NT2/D1 (cell line): ENCODE data around the gene APIP.

Source experiments
- DNase-seq: peaks from one replicate; pipeline ENCODE4 v3.0.0-alpha.2; 2011; ENCODE audit warnings: low read depth, low spot score
- H3K27me3 ChIP-seq: 2 replicates; pipeline ENCODE4 v1.6.0; 2011; ENCODE audit warnings: mild to moderate bottlenecking; ENCODE audit not compliant: insufficient read length, insufficient read depth
- H3K36me3 ChIP-seq: 2 replicates; pipeline ENCODE4 v1.6.1; 2011; ENCODE audit warnings: mild to moderate bottlenecking, low read length, mixed read lengths; ENCODE audit not compliant: insufficient read depth, insufficient read length
- H3K4me1 ChIP-seq: 2 replicates; pipeline ENCODE4 v1.5.1; 2011; ENCODE audit not compliant: insufficient read depth, insufficient read length
- H3K4me3 ChIP-seq: 2 replicates; pipeline ENCODE4 v1.5.1; 2011; ENCODE audit warnings: low read depth; ENCODE audit not compliant: insufficient read length
- H3K9ac ChIP-seq: 2 replicates; pipeline ENCODE4 v1.6.0; 2011; ENCODE audit warnings: low read depth; ENCODE audit not compliant: insufficient read length
- H3K9me3 ChIP-seq: 2 replicates; pipeline ENCODE4 v1.5.1; 2011; ENCODE audit warnings: mild to moderate bottlenecking, low read length; ENCODE audit not compliant: insufficient read depth
- SUZ12 ChIP-seq: IDR thresholded peaks from 2 replicates; pipeline ENCODE4 v1.6.1; 2011; ENCODE audit not compliant: insufficient read length, insufficient read depth; ENCODE audit errors: extremely low read depth
- YY1 ChIP-seq: IDR thresholded peaks from 2 replicates; pipeline ENCODE4 v1.6.1; 2011; ENCODE audit not compliant: insufficient read length, insufficient read depth
- ZNF274 ChIP-seq: IDR thresholded peaks from 2 replicates; pipeline ENCODE4 v1.6.1; 2011; ENCODE audit warnings: mild to moderate bottlenecking, low read depth, low read length

The APIP gene

DNA sequence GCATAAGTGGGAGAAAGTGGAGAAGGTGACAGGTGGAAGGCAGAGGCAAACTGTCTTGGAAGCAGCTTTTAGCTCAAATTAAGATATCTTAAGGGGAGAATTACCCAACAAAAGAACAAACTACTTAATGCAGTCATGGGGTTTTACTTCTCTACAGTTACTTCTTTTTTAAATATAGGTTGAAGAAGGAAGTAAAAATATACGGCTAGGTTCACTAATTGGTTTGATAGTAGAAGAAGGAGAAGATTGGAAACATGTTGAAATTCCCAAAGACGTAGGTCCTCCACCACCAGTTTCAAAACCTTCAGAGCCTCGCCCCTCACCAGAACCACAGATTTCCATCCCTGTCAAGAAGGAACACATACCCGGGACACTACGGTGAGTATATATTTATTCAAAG, 41.0 kb upstream of the APIP start:
- no peak for DNase-seq
- peaks cover 11% of the 10 kb centered on the region for H3K36me3 ChIP-seq
- no peaks in the 10 kb centered on the region for H3K9me3 ChIP-seq
- no peaks in the 10 kb centered on the region for H3K4me1 ChIP-seq
- no peak overlapping the region for H3K9ac ChIP-seq
- TF ChIP-seq YY1 (no peak), SUZ12 (no peak), ZNF274 (no peak)
- H3K4me3 ChIP-seq: no peak overlapping the region
- no peaks in the 10 kb centered on the region for H3K27me3 ChIP-seq

DNA sequence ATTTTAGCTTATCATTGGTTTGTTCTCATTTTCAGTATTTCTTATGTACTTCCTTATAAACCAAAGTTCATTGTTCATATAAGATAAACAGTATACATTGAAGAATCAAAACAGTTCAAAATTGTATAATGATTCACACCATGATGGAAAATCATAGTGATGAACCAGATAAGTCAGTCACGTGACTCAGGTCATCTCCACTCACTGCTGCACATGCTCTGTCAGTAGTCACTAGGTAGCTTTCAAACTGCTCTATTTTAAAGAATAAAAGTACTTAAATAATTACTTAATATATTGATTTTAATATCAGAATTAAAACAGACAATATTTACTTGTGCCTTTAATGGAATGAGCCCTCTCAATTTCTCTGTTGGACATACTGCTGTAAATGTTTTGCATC, 37.8 kb upstream of the APIP start:
- H3K27me3 ChIP-seq: no peaks in the 10 kb centered on the region
- no peak overlapping the region for H3K4me3 ChIP-seq
- TF ChIP-seq ZNF274: no peak
- TF ChIP-seq YY1: no peak
- no peaks in the 10 kb centered on the region for H3K4me1 ChIP-seq
- no peak overlapping the region for H3K9ac ChIP-seq
- H3K36me3 ChIP-seq: peaks cover 2% of the 10 kb centered on the region
- no peak for DNase-seq
- H3K9me3 ChIP-seq: no peaks in the 10 kb centered on the region

DNA sequence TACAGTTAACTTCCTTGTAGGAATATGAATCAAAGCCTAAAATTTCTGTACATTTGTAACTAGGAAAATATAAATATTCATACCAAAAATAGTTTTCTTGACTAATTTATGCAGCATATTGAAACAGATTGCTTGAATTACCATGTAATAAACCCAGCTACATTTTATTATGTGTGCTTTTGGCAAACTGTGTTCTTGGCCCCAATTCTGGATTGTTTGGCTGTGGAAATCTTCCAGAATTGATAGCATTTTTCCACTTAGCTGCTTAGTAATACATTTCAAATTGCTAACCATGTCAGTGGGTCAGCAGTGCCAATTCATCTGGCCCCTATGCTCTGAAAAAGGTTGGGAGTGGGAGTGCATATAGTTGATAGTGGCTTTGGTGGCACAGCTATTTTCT, 32.5 kb upstream of the APIP start:
- Histone ChIP-seq H3K27me3 (no peaks in the 10 kb centered on the region), H3K36me3 (peaks cover 3% of the 10 kb centered on the region), H3K9ac (no peak overlapping the region), H3K4me3 (no peak overlapping the region), H3K4me1 (no peaks in the 10 kb centered on the region), H3K9me3 (no peaks in the 10 kb centered on the region)
- TF ChIP-seq ZNF274: no peak
- no peak for TF ChIP-seq YY1
- TF ChIP-seq SUZ12: no peak
- no peak for DNase-seq

DNA sequence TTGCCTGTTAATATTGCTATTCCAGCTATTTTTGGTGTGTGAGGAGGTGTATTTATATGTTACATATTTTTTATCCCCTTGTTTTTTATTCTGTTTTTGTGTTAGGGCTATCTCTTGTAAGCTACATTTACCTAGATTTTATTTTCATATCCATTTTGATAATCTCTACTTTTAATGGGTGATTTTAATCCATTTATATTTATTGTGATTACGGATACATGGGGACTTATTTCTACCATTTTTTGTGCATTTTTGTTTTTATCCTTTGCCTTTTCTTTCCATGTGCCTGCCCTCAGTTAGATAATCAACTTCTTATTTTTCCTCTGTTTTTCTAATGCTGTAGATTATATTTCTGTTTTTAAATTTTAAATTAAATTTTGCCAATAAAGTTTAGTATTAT, 28.5 kb upstream of the APIP start:
- no peak for TF ChIP-seq ZNF274
- H3K4me1 ChIP-seq: no peaks in the 10 kb centered on the region
- no peaks in the 10 kb centered on the region for H3K9me3 ChIP-seq

DNA sequence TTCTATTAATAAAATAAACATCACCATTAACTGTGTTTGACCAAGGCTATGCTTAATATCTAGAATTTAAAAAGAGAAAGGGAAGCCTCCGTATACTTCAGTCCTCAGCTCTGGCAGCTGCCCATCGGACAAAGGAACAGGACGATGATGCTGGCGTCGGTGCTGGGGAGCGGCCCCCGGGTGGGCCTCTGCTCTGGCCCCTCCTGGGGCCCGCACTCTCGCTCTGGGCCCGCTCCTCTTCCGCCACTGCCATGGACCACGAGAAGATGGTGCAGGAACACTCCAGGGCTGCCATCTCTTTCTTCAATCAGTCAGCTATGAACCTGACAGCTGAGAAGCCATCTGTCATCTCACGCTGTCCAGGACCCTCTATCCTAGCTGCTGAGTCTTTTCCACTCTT, 25.5 kb upstream of the APIP start:
- TF ChIP-seq ZNF274: no peak
- Histone ChIP-seq H3K36me3 (peaks cover 5% of the 10 kb centered on the region), H3K9ac (no peak overlapping the region)

More for the DNA sequence above, 28.5 kb upstream of the APIP start:
- Histone ChIP-seq H3K36me3 (peaks cover 6% of the 10 kb centered on the region), H3K9ac (no peak overlapping the region), H3K4me3 (no peak overlapping the region), H3K27me3 (no peaks in the 10 kb centered on the region)
- no peak for DNase-seq

DNA sequence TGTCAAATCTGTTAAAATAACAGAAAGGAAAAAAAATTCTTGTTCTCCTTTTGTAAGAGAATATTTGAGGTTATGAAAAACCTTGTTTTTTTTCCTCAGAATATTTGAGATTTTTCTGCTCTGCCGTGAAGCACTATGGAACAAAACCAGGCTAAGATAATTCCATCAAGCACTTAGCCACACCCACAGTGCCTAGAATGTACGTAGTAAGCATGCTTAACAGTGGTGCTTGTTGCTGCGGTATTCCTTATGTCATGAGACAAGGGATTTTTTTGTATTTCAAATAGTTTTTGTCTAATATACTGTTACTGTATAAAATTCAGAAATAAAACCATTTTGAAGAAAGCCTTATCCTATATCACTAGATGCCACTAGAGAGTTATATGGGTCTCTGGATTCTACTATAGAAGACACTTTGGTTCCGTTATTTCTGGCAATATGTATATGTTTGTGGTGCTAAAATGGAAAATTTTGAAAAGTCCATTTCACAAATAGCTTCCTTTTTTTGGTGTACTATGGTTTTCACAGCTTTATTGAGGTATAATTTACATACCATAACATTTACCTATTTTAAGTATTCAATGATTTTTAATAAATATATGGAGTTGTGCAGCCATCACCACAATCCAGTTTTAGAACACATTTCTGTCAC, 24.0 kb upstream of the APIP start:
- TF ChIP-seq SUZ12 (no peak), YY1 (no peak)
- Histone ChIP-seq H3K27me3 (no peaks in the 10 kb centered on the region), H3K4me3 (no peak overlapping the region), H3K4me1 (no peaks in the 10 kb centered on the region), H3K9me3 (no peaks in the 10 kb centered on the region), H3K36me3 (peaks cover 3% of the 10 kb centered on the region), H3K9ac (no peak overlapping the region)
- DNase-seq: no peak

More for the DNA sequence above, 25.5 kb upstream of the APIP start:
- Histone ChIP-seq H3K9me3 (no peaks in the 10 kb centered on the region), H3K4me1 (no peaks in the 10 kb centered on the region), H3K4me3 (no peak overlapping the region), H3K27me3 (no peaks in the 10 kb centered on the region)
- no peak for DNase-seq

DNA sequence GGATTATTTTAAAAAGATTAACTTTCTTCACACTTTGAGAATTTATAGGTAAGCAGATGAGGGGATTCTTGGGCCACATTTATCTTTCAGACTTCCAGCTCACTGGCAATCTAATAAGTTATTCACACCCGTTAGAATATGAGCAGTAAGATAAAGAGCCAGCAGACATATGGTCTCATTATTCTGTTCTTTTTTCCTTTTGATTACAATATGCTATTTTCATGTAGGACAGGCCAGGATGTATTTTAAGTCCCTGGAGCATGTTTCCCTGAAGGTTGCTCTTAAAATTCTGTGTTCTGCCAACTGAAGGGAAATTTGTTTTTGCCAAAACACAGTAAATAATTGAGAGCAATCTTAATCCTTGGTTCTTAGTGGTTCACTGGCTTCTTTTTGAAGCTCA, 22.4 kb upstream of the APIP start:
- no peaks in the 10 kb centered on the region for H3K4me1 ChIP-seq
- no peak for DNase-seq
- no peak overlapping the region for H3K4me3 ChIP-seq
- TF ChIP-seq SUZ12 (no peak), ZNF274 (no peak), YY1 (no peak)
- H3K9ac ChIP-seq: no peak overlapping the region
- no peaks in the 10 kb centered on the region for H3K9me3 ChIP-seq
- H3K36me3 ChIP-seq: peaks cover 3% of the 10 kb centered on the region
- no peaks in the 10 kb centered on the region for H3K27me3 ChIP-seq

DNA sequence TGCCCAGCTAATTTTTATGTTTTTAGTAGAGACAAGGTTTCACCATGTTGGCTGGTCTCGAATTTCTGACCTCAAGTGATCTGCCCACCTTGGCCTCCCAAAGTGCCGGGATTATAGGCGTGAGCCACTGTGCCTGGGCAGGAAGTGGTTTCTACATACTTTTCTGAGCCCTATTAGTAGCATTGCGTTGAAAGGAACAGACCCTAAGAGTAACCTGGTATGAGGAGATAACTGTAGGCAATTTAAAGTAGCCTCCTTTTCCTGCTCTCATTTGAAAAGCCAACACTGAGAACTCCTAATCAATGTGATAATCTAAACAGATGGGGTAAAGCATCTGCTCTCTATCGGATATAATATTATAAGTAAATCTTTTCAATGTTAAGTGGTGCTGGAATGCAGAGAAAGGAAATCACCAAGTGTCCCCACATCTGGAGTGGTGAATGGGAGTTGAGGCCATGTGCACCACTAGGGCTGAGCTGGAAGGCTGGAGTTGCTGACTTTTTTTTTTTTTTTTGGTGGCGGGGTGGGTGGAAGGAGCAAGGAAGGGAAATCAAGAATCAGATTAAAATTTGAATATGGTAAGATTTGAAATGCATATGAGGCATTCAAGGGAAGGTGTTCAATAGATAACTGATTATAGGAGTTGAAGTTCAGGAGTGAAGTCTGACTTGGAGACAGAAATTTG, 20.9 kb upstream of the APIP start:
- H3K36me3 ChIP-seq: peaks cover 17% of the 10 kb centered on the region
- DNase-seq: no peak
- no peak for TF ChIP-seq SUZ12
- no peak for TF ChIP-seq ZNF274
- no peak for TF ChIP-seq YY1

More for the DNA sequence above, 20.9 kb upstream of the APIP start:
- H3K9ac ChIP-seq: no peak overlapping the region
- H3K9me3 ChIP-seq: no peaks in the 10 kb centered on the region
- no peak overlapping the region for H3K4me3 ChIP-seq
- no peaks in the 10 kb centered on the region for H3K4me1 ChIP-seq
- no peaks in the 10 kb centered on the region for H3K27me3 ChIP-seq
